Inferior parietal cortex (tissue), 1 donor: ENCODE measurements around the gene CRADD.
"Not testable (repeated sequence)": the region's sequence is repeated elsewhere in the genome, so short reads cannot be mapped to it uniquely, and the experiment has no call there.

ENCODE experiments used
- DNase-seq: peaks from one replicate; pipeline ENCODE4 v3.0.0-alpha.2; 2016; ENCODE audit errors: extremely low spot score

CRADD gene

DNA sequence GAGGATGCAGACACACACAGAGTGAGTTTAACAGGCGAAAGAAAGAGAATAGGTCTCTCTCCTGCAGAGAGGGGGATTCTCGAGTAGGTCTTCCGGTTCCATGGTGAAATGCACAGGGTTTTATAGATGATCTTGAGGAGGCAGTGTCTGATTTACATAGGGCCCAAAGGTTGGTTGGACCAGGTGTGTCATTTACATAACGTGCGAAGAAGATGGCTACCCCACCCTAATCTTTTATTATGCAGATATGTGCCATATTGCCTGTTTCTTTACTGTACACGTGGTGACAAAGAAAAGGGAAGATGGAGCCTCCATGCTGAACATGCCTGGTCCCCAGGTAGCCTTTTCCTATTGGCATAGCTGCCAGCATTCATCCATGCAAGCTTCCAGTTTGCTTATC, 219.8 kb downstream of the CRADD start:
- no peak for DNase-seq

DNA sequence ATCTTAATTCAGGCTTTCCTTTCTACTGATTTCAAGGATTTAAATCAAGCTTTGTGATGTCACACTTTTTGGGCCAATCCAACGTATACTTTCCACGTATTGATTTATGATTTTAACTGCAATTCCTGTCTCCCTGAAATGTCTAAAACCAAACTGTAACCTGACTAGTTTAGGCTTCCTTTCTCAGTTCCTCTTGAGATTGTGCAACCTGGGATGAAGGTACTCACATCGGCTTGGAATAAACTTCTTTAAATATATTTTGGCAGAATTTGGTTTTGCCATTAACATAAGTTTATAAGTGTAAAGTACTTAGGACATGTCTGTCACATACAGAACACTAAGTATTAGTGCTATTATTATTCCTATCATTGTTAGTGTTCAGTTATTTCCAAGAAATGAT, 224.6 kb downstream of the CRADD start:
- DNase-seq = no peak

DNA sequence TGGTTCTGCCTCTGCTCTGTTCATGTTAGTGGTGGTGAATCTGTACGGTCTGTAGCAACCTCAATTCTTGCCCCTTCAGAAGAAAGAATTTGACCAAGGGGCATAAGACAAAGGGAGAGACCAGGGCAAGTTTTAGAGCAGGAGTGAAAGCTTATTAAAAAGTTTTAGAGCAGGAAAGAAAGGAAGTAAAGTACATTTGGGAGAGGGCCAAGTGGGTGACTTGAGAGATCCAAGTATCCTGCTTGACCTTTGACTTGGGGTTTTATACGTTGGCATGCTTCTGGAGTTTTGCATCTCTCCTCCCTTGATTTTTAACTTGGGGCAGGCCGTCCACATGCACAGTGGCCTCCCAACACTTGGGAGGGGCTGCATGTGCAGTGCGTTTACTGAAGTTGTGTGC, 225.0 kb downstream of the CRADD start:
- no peak for DNase-seq

DNA sequence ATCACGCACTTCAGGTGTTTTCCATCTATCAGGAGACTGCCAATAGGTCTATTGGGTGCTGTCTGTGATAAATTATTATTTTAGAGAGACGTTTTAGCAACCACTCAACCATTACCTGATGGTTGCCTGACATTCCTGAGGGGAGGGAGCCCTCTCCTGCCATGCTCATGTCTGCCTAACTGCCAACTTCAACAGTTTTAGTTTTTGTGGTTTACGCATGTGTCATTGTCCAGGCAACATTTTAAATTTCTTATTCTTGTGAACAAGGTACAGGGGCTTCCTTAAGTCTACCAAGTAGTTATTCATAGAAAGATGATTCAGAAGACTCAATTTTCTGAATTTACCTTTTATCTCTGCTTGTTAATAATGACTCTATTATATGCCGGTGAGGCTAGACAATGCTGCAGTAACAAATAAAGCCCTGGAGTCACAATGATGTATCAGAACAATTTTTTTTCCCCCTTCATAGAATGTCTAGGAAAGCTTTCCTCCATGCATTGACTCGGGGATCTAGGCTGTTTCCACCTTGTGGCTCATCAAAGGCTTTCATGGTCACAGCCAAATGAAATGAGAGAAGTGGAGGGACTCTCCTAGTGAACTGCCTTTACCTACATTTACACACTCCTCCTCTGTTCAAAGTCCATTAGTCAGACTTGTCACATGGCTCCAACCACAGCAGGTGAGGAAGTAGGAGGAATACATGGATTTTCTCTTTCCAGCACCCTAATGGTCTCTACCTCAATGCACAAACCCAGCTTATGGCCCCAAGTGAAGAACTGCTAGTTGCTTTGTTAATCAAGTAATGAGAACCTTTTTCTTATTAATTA, 225.8 kb downstream of the CRADD start:
- DNase-seq = no peak

DNA sequence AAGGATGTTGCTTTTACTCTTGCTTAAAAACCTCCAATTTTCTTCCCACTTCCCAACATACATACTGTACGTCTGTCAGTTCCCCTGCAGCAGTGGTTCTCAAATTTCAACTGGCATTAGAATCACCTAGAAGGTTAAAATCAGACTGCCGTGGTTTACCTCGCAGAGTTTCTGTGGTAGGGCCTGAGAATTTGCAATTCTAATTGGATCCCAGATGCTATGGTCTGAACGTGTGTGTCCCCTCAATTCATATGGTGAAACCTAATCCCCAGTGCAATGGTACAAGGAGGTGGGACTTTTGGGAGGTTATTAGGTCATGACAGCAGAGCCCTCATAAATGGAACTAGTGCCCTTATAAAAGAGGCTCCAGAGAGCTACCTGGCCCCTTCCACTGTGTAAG, 226.9 kb downstream of the CRADD start:
- DNase-seq = no peak

DNA sequence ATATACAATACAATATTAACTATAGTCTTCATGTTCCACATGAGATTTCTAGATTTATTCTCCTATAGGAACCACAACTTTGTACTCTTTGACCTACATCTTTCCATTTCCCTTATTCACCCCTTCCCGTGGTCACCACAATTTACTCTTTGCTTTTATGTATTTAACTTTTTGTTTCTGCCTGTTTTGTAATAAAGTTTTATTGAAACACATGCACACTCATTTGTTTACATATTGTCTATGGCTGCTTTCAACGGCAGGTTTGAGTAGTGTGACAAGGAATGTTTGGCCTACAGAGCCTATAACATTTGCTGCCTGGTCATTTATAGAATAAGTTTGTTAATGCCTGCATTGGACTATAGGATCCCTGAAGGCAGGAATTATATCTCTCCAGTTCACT, 231.1 kb downstream of the CRADD start:
- no peak for DNase-seq

DNA sequence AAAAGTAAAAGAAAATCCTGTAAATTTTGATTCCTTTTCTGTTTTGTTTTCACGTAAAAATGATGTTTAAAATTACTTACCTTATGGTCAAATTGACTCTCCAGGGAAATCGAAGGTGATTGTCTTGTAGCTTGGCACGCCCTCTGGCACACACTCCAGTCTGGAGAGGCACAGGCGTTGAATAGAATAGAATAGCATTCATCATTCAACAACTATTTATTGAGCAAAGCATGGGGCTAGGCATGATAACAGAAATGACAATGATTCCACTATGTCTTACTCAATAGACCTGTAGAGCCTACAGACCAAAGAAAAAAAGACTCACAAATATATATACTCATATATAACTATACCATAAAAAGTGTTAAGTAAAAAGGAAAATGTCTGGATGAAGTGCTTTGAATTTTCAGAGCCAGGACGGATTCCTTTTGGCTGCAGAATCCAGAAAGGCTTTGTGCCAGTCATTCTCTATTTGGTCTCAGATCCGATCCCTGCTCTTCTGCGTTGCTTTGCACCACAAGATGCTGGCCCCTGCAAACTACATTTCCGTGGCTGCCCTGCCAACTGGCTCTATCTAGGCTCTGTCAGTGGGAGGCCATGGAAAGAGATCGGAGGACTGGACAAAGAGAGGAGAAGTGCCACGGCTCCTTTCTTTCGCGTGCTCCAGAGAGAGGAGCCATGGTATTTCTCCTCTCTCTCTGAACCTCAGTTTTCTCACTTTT, 231.8 kb downstream of the CRADD start:
- no peak for DNase-seq

DNA sequence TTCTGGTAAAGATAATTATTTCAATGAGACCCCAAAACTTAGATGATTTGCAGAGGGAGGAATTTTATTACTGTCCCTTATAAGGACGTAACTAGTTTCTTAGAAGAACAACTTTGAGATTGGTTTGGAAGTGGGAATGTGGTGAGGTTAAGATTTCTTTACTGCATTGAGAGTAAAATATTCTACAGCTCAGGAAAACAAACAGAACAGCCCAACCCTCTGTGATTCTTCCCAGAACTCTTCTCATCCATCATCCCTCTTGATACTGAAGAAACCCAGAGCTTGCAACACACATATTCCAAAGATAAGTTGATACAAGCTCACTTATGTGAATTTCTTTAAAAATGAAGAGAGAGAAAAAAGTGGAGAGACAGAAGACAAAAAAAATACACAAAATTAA, 234.2 kb downstream of the CRADD start:
- DNase-seq = no peak

DNA sequence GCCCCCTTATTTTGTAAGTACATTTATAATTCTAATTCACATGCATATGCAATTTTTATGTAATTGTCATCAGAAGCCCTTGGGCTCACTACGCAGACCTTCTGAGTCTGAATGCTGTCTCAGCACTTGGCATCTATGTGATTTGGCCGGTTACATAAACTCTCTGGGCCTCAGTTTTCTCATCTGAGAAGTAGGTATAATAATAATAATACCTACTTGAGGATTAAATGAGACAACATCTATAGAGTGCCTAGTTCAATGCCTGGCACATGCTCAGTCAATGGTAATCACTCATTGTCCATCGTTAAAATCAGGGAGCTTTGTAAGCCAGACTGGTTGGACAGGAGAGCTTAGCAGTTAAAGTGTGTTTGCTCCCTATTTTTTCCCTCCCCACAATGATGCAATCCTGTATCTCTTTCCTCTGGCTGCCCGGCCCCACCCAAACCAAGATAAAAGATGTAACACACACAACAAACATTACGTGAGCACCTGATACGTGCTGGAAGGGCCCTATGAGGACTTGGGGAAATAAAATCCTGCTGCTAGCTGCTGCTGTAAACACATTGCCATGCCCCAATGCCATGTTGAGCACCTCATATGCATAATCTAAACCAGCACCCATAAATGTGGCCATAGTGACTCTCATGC, 235.0 kb downstream of the CRADD start:
- no peak for DNase-seq

DNA sequence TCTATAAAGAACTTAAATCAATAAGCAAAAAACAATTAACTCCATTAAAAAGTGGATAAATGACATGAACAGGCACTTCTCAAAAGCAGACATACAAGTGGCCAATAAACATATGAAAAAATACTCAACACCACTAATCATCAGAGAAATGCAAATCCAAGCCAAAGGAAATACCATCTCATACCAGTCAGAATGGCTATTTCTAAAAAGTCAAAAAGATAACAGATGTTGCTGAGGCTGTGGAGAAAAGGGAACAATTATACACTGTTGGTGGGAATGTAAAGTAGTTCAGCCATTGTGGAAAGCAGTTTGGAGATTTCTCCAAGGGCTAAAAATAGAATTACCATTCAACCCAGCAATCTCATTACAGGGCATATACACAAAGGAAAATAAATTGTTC, 236.7 kb downstream of the CRADD start:
- no peak for DNase-seq

DNA sequence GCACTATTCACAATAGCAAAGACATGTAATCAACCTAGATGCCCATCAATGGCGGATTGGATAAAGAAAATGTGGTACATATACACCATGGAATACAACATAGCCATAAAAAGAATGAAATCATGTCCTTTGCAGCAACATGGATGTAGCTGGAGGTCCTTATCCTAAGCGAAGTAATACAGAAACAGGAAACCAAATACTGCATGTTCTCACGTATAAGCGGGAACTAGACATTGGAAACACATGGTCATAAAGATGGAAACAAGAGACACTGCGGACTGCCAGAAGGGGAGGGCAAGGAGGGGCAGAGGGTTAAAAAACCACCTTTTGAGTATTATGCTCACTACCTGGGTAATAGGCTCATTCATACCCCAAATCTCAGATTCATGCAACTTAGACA, 237.1 kb downstream of the CRADD start:
- DNase-seq = no peak

DNA sequence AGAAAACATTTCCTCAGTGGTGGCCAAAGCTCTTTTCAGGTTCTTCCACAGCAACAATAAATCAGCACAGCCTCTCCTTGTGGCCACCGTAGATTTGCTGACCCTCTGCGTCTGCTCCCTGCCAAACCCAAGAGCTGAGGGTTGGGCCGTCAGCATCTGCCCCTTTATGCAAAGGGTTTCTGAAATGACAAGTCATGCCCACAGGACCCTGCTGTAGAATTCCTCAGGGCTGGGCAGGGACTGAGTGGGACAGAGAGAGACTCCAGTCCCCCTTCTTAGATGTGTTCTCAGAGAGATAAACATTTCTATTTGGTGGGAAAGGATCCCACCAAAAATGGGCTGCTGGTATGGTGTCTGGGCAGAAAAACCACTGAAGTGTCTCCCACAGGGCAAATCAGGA, 238.2 kb downstream of the CRADD start:
- no peak for DNase-seq

DNA sequence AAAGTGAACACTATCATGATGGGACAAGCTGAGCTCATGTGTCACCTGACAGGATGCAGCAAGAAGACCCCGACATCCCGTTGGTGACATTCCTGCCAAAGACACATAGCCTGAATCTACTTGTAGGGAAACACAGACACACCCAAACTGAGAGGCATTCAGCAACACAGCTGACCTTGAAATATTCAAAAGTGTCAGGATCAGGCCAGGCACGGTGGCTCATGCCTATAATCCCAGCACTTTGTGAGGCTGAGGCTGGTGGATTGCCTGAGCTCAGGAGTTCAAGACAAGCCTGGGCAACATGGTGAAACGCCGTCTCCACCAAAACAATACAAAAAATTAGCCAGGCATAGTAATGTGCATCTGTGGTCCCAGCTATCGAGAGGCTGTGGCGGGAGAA, 239.2 kb downstream of the CRADD start:
- no peak for DNase-seq

DNA sequence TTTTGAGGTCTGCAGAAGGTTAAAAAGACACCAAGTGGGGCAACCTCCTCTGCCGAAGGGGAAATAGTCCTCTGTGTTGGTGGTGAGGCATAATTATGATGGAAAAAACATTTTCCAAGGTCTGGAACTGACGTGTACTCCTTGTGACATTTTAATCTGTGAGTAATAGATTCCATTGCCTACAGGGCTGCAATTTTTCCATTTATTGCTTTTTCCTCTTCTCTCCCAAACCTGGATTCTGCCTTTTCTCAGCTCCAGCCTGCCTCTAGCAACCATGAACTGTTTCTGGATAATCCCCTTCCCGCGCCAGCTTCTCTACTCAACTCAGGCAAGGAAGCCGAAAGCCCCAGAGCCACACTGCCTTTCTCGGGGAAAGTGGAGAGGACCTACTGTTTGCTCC, 241.1 kb downstream of the CRADD start:
- no peak for DNase-seq

DNA sequence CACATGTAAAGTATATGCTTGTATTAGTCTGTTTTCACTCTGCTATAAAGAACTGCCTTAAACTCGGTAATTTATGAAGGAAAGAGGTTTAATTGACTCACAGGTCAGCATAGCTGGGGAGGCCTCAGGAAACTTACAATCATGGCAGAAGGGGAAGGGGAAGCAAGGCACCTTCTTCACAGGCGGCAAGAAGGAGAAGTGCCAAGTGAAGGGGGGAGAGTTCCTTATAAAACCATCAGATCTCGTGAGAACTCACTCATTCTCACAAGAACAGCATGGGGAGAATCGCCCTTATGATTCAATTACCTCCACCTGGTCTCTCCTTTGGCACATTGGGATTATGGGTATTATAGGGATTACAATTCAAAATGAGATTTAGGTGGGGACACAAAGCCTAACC, 241.7 kb downstream of the CRADD start:
- DNase-seq = no peak

DNA sequence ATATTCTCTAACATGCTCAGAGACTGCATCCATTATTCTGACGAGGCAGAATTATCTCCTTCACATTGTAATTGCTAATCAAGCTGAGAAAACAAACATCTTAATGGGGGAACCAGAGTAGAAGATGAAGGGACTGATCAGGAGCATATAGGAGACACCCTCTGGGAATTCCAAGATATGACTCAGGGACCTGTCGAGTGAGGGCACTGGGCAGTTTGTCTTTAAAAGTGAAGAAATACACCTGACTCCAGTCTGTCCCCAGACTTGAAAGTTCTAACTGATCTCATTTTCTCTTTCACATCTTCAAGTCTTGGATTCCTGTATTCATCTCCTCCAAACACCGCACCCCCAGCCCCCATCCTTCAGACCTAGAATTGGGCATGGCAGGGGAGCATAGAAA, 244.3 kb downstream of the CRADD start:
- no peak for DNase-seq

DNA sequence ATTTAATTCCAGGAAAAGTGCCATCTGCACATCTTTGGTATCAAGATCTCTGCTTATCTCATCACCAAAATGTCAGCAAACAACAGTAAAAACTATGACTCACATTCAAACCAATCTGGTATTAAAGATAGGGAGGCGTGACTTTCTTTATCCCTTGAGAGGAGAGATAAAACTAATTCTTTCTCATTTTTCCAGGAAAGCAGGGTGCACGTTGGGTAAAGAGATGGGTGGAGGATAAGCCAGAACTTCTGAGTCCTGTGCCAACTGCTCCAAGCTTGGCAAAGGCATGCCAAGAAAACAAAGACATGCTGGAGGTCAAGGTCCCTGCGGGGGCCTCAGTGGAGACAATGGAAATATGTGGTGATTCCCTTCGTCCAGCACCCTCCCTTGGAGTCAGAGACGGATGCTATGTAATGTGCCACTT, 245.4 kb downstream of the CRADD start:
- no peak for DNase-seq

DNA sequence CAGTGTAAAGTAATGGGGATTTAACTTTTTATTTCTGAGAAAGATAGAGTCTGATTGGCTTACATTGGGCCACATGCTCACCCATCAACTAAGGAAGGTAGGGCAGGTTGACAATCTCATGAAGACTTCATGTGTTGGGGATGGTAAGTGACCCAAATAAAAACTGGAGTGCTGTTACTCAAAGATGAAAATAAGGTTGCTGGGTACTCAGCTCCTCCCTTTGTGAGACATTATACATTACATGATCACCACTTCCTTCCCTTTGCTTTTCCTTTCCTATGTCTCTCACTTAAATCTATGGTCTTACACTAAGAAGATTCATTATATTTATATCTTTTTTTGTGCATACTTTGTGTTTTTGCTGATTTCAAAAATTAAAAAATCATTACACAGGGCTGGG, 247.2 kb downstream of the CRADD start:
- DNase-seq = no peak

DNA sequence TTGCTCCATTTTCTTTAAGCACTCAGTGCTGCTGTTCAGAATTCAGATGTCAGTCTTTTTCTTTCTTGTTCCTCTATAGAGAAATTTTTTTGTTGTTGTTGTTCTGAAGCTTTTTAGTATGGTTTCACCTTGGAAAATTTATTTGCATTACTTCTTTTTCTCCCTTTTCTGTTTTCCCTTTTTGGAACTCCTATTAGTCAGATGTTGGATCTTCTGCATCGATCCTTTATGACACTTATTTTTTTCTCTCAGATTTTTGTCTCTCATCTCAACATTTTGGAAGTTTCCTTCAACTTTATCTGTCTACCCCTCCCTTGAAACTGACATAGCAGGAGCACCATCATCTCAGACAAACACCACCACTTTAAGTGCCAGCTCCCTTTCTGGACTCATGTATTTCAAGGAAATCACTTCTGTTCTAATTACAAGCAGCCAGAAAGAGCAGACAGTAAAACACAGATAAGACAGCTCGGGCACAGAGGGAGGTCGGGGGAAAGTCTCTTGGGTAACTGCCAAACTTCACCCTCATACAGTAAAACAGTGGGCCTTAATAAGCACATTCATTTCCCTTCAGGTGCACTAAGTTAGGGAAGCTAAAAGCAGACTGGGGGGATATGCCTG, 248.5 kb downstream of the CRADD start:
- no peak for DNase-seq

DNA sequence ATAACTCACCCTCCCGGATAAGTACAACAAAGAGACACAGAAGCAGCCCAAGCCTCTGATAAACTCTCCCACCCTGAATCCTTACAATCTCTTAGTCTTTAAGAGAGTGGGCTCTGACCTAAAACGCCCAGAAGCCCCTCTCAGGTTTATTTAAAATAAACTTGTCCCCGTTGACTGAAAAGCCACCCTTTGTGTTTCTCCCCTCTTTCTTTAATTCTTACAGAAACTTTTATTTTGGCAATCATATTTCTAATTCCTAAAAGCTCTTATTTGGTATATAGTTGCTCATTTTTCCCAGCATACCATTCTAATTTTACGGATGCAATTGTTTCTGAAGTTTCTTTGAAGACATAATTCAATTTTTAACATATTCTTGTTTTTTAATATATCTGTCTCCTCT, 249.1 kb downstream of the CRADD start:
- no peak for DNase-seq

DNA sequence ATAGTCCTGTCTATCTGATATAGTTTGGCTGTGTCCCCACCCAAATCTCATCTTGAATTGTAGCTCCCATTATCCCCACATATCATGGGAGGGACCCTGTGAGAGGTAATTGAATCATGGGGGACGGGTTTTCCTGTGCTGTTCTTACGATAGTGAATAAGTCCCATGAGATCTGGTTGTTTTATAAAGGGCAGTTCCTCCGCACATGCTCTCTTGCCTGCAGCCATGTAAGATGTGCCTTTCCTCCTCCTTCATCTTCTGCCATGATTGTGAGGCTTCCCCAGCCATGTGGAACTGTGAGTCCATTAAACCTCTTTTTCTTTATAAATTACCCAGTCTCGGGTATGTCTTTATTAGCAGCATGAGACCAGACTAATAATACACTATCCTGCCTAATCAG, 251.9 kb downstream of the CRADD start:
- not testable (repeated sequence) for DNase-seq

DNA sequence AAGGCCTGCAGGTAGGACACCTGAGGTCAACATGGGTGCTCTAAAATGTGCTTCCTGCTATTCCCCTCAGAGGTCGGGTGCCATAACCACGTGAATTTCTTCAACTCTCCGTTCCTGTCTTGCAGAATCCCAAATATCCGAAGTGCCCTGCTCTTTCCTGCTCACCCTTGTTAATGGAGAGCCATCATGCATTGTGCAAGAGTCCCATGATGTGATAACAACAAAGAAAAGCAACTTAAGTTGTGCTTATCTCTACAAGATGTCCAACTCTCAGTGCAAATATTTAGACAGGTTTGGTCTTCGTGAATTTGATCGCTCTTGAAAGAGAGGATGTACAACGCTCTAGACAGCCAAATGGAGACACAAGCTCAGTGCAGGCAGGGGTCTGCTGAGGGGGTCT, 260.6 kb downstream of the CRADD start:
- DNase-seq = no peak

DNA sequence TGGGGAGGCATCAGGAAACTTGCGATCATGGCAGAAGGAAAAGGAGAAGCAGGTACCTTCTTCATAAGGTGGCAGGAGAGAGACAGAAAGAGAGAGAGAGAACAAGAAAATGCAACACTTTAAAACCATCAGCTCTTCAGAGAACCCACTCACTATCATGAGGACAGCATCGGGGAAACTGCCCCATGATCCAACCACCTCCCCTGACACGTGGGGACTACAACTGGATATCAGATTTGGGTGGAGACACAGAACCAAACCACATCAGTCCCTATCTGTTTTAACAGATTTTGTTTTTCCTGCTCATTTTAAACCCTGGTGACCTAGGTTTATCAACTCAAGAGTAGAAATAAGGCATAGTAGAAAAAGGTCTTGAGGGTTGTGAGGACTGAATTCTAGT, 261.1 kb downstream of the CRADD start:
- DNase-seq = no peak
